HG03460 (cell line): Measurements from ENCODE around the gene CTSZ.
A peak's percentile ranks its signal among the peaks of the same experiment; 100 is the strongest.

Experiments used
- ATAC-seq: cut with Tn5 transposase; IDR thresholded peaks from one replicate; pipeline ENCODE4 v1.9.1; 2021; ENCODE audit not compliant: unreplicated experiment

The CTSZ gene

GRCh38 chr20:59032023-59032712 lies 25.1 kb upstream of the CTSZ start, which contains the start of gene ATP5F1E:
Gene ATP5F1E, minus strand, starts transcription at chr20:59032335. Its CDS starts 84 bp downstream, at chr20:59032251.
- peak; percentile 90 for ATAC-seq

DNA sequence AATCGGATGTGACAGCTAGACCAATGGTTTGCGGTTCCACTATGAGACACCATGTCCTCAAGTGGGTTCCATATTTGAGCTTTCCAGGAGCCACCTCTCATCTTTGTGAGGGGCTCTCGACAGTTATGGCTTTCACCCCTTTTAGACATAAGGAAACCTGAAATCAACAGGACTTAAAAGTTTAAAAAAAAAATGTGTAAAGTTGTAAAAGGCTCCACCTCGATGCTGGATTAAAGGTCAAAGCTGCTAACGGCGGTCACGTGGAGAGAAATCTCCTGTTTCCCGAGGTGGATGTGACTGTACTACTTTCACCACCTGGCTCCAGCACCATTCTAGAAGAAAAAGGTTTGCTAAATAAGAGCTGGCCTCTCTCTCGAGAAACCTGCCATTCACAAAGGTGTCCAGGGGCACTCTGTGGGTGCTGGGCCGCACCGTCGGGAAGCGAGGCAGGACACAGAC lies 24.5 kb upstream of the CTSZ start:
- no peak for ATAC-seq

- no peak for ATAC-seq
These were observed 24.0 kb upstream of the CTSZ start for GRCh38 chr20:59030911-59031563.

DNA sequence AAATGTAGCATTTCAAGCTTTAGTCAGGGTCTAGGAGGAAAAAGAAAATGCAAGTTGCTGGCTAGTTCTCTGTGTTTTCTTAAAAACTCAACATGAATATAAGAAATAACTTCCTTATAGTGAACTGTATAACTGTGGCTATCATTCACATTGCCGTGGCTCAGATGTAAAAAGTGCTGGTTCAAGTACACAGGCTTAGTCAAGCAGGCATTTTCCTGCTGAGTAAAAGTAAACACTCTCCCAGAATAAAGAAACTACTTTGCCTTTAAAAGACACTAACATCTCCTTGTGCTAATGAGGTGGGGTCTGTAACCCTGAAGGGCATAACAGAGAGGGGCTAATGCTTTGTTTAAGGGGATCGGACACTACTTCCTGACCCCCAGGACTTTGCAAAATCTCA lies 21.8 kb upstream of the CTSZ start:
- ATAC-seq = no peak

DNA sequence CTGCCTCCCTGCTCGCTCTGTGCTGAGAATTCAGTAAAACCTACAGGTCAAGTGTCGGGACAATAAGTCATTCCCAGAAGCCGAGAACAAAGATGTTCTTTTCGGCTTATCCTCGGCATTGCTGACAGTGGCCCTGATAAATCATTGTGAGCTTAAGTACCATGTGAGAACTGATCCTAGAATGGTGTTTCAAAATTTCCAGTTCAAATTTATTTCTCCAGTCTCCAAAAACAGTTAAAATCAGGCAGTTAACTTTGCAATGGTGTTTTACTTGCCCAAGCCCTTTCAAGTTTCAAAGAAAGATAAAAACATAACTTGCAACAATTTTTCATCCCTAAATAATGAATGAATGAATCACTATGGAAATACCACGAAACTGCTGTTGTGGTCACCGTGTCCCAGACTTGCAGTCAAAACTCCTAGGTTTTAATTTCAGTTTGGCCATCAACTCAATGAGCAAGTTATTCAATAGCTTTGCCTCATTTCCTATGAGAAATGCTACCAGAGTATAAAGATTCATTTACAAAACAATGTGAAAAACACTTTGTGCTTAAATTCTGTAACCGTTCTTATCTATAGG lies 20.8 kb upstream of the CTSZ start:
- no peak for ATAC-seq

DNA sequence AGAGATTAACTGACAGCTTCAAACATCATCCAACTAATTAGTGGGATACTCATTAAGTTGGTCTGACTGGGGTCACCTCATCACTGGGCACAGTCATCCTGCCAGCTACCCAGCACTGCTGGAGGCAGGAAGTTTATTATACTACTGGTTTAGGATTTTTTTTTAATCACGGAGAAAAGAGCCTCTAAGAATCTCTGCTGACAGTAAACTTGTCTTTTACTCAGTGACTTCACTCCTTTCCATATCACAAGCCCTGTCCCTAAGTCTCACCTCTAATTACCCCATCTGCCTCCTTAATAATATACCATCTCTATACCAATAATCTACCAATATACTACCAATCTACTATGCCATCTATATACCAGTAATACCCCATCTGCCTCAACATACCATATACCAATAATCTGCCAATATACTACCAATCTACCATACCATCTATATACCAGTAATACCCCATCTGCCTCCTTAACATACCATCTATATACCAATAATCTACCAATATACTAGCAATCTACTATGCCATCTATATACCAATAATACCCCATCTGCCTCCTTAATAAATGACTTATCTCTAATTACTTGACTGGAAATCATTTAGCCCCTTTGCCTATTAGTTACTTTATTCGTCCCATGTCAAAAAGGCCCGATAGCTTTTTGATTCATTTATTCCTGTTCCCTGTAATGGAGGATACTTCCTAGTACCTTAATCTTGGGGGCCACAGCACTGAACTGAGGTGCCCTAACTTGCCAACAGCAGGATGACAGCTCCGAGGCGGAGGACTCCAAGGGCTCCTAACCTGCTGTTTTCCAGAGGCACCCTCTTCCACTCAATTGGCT lies 20.1 kb upstream of the CTSZ start:
- ATAC-seq = no peak

DNA sequence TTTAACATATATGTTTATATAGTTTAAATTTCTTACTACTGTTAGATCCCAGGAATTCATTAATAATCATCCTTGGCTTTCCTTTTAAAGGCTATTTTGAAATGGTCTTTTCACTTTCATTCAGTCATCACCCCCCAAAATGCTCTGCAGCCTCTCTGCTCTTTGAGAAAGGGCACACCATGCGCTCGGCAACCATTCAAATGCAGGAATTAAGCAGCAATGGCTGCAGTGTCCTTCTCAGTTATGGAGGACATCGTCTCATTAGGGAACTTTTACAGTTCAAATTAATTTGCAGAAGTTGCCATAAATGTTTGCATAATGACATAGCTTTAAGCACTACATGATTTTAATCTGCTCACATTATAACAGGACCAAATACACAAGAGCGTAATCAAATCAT lies 18.5 kb upstream of the CTSZ start:
- ATAC-seq = no peak

GRCh38 chr20:59025086-59025485 lies 18.0 kb upstream of the CTSZ start:
- no peak for ATAC-seq

DNA sequence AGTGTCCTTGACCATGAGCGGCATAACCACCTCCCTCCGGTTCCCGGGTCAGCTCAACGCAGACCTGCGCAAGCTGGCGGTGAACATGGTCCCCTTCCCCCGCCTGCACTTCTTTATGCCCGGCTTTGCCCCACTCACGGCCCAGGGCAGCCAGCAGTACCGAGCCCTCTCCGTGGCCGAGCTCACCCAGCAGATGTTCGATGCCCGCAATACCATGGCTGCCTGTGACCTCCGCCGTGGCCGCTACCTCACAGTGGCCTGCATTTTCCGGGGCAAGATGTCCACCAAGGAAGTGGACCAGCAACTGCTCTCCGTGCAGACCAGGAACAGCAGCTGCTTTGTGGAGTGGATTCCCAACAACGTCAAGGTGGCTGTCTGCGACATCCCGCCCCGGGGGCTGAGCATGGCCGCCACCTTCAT lies 17.1 kb upstream of the CTSZ start:
- no peak for ATAC-seq

DNA sequence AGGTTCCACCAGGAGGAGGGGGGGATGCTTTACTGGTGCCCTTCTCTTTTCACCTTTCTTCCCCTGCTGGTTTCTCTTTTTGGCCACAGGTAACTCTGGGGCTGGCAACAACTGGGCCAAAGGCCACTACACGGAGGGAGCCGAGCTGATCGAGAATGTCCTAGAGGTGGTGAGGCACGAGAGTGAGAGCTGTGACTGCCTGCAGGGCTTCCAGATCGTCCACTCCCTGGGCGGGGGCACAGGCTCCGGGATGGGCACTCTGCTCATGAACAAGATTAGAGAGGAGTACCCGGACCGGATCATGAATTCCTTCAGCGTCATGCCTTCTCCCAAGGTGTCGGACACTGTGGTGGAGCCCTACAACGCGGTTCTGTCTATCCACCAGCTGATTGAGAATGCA lies 16.6 kb upstream of the CTSZ start:
- no peak for ATAC-seq

DNA sequence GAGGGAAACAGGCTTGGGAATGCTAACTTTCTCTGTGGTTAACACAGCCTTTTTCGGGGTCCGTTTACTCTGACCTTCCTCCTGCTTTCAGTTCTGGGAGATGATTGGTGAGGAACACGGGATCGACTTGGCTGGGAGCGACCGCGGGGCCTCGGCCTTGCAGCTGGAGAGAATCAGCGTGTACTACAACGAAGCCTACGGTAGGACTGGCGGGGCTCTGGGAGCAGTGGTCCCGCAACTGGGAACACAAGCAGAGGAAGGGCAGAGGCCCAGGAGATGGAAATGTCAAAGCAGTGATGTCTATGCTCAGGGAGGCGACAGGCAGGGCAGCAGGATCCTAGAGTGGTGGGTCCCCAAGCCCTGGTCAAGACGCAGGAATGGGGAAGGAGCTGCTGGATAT lies 15.7 kb upstream of the CTSZ start:
- no peak for ATAC-seq

GRCh38 chr20:59020938-59021551 lies 14.0 kb upstream of the CTSZ start:
- ATAC-seq = no peak

DNA sequence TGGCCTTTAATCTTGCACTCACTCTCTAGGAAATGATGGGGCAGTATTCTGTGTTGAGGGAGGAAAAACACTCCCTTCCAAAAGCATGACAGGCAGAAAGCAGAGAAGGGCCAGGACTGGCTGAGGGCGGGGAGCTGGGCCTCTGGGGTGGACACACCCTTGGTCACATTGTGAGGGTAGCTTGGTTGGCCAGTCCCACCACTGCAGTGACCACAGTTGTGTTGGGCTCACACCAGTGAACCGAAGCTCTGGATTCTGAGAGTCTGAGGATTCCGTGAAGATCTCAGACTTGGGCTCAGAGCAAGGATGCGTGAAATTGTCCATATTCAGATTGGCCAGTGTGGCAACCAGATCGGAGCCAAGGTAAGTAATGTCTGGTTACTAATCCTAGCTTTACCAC lies 12.2 kb upstream of the CTSZ start, which contains the start of gene TUBB1:
TUBB1 (plus strand) TSS at position 213 of the 400 bp plus-strand sequence; CDS start at position 307, 94 bp downstream.
- ATAC-seq = no peak

- no peak for ATAC-seq
These were observed 11.8 kb upstream of the CTSZ start for GRCh38 chr20:59018817-59019216.

DNA sequence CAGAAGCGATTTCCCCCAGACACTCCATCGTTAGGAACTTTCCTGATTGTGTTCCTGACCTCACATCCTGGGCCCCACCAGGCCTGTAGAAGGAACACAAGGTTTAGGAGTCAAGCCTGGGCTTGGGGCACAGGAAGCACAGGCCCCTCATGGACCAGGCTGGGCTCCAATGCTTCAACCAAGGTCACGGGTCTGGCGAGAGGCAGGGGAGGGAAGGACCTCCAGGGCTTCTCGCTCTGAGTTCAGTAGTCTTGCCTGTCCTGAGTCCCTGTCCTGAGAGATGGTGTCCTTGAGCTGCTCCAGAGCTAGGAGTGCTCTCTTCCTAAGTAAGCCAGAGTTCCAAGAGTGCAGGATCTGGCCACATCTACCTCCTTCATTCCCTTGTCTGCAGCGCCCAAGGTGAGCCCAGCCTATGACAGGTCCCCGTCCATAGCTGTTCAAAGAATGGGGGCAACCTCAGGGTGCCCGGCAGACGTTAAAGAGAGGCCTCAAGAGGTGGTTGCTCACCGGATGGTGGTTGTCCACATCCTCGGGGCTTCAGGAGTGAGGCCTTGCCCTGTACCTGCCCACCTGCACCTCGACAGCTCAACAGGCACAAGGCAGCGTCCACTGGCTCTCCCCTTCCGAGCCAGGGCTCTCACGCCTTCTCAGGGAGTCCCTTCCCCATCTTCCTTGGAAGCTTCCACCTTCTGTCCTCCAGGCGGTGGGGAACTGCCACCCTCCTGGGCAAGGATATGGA lies 10.6 kb upstream of the CTSZ start:
- ATAC-seq = no peak

DNA sequence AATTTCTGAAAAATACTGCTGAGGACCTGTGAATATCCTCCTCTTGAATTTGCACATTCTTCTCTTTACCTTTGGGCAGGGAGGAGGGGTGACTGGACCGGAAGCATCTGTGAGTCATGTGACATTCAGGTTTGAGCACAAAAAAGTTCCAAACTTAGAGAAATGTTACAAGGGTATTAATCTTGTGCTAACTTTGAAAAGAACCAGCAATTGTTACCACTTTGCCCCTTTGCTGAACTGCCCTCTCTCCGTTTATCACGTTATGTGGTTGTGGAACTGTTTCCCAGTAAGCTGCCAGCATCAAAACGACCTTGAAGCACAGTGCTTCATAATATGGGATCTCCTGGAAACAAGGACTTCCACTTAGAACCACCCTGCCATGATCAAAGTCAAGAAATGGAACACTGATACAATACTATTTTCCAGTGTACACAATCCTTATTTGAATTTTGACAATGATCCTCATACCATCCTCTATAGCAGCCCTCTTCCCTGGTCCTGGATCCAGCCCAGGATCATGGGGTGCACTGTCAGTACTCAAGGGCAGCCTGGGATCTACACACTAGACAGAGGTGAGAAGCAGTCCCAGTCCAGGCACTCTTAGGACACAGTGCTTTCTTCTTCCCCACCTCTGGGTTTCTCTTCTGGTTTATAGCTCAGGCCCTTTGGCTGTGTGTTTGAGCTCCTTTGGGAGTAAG lies 9.9 kb upstream of the CTSZ start:
- ATAC-seq = peak; percentile 54

GRCh38 chr20:59015812-59016711 lies 9.0 kb upstream of the CTSZ start:
- no peak for ATAC-seq

GRCh38 chr20:59015411-59015810 lies 8.4 kb upstream of the CTSZ start:
- ATAC-seq = no peak
